Posterior vena cava (tissue), 2 donors: Measurements from ENCODE around the gene CPE. TPM values are rescaled to one million over a fixed set of nuclear protein-coding genes. Genes with fewer than 3 reads are reported as not detected.

Experiments
- DNase-seq: peaks from one replicate; pipeline ENCODE4 v3.0.0-alpha.2; 2020; ENCODE audit warnings: low spot score
- intact Hi-C, 2 donors: fragments of 100-400 bp; cut with DNase I; formaldehyde crosslinking; loops; one replicate each; pipeline versions ENCODE4 v1.14.1 to v1.14.2; 2022 to 2023
- total RNA-seq, 2 donors: library from RNA; stranded (reverse); fragmentation: NEBNext Ultra II Directional; extraction: Animal tissue kit (Norgen Biotek cat#: 25700); gene quantifications; one replicate each; pipeline ENCODE4 v1.2.1, GENCODE V29; 2021
- donor health status: DM: yes; HTN: yes; CAD: no.
- donor health status: DM: yes; HTN: yes; CAD: no.

CPE gene
- total RNA-seq, 2 donors from 2014 or later, result 334 to 383 TPM

DNA sequence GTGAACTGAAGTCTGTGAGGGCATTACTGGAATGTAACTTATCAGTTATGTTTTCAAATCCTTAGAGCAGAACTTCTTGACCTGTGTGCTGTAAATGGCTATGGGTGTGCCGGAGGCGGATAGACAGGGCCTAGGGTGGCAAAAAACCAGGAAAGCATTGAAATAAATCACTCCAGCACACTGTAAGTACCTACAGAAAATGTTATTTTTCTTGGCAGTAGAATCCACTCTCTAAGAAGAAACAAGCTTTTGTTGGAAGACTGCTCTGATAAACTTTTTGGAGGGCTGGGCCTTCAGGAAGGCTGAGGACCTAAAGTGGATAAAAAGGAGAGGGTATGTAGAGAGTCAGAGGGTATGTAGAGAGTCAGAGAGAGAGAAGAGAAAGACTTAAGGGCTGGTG is 14.9 kb downstream of the CPE start:
- intact Hi-C loops, result no loop called here
- DNase-seq, result no peak

DNA sequence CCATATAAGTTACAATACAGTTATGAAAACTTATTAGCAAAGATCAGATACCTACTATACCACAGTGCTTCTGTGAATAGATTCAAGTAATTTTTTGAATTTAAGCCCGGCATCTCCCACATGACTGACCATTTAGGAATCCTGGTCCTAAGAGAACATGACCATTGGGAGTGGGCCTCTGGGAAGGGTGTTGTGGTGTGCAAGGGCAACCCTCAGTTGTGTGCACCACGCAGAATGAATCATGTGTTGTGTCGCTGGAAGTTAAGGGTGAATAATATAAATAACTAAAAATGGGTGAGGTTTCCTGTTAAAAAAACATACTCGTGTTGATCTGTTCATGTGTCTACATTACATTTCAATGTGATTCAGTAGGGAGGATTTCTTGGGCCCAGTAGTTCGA is 15.5 kb downstream of the CPE start:
- intact Hi-C loops, result no loop called here
- no peak for DNase-seq

DNA sequence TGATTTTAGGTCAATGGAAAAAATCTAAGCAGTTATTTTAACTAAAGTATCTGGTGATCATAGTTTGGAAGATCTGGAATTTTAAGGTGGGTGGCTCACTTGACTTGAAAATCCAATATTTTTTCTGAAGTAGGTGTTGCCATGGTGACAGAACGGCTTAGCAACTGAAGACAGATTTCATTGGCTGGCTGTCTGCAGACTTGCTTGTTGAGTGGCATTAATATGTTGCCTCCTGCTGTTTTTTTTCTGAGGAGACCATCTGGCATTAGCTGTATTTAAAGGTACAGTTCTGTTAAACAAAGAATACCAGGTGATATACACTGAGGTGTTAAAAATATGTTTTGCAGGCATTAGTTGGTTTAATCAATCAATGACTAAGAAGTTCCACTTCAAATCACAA is 19.8 kb downstream of the CPE start:
- intact Hi-C loops, result no loop called here
- DNase-seq, result no peak

DNA sequence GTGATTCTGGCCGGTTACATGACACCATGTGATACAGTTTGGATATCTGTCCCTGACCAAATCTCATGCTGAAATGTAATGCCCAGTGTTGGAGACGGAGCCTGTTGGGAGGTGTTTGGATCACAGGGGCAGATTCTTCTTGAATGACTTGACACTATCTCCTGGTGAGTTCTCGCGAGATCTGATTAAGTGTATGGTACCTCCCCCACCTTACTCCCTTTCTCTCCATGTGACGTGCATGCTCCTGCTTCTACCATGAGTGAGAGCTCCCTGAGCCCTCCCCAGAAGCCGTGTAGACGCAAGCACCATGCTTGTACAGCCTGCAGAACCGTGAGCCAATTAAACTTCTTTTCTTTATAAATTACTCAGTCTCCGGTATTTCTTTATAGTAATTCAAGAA is 23.6 kb downstream of the CPE start:
- DNase-seq, result no peak
- intact Hi-C loops, result no loop called here

DNA sequence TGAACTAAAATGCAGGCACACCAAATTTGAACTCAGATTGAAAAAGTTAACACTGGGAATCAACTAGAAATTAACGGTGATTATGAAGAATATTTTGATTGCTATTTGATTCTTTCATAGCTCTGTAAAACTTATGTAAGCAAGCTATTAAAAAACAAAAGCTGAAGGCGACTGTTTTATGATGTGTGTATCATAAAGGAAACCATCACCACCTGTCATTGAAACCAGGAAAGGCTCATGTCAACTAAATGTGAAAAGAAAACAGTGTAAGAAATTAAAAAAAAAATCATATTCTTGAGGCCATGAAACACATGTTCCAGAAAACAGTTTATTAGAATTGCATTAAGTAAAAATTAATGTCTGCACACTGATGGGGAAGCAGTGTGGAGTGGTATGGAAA is 24.2 kb downstream of the CPE start:
- intact Hi-C loops, result no loop called here
- no peak for DNase-seq

DNA sequence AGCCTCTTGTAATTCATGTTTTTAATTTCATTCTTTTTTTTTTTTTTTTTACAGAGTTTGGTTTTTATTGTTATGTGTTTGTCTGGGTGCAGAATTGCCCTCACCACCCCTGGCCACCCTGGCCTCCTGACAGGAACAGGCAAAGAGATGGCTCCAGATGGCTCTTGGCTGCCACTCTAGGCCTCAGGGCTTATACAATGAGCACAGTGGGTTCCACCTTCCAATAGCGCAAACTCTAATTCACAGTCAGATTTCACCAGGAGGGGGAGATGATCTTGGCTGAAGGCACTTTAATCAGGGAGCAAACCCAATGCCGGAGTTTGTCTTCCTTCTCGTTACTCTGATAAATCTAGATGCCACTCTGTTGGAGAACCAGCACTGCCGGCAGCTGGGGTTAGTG is 24.8 kb downstream of the CPE start:
- intact Hi-C loops, result no loop called here
- no peak for DNase-seq

DNA sequence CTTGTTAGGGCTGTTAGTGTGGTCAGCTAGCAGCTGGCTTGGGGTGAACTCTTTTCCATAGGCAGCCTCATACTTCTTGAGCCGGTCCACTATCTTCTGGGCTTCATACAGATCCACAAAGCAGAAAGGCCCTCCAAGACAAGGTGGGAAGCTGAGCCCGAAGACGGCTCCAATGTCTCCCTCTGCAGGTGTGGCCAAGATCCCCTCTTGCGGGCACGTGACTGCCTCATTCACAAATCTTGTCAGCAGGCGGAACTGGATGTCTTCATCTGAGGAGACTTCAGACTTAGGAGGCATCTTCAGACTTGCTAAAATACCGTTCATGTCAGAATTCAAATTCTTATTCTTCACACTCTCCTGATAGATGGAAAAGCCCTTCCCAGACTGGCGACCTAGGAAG is 25.3 kb downstream of the CPE start:
- intact Hi-C loops, result no loop called here
- no peak for DNase-seq

DNA sequence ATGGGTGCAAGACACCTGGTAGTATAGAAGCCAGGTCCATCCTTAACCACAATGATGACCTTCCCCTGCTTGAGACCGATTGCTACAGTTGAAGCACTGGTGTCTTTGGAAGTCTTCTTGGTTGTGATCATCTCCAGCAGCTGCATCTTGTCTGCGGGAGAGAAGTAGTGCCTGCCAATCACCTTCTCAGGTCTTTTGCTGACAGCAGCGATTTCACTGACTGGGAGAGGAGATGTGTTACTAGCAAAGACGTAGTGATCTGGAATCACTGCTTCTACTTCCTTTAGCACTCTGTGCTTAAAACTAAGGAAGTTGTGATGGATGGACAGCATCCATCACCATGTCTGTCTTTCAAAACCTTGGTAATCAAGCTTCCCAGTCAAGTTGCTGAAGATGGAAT is 25.9 kb downstream of the CPE start:
- intact Hi-C loops, result no loop called here

DNA sequence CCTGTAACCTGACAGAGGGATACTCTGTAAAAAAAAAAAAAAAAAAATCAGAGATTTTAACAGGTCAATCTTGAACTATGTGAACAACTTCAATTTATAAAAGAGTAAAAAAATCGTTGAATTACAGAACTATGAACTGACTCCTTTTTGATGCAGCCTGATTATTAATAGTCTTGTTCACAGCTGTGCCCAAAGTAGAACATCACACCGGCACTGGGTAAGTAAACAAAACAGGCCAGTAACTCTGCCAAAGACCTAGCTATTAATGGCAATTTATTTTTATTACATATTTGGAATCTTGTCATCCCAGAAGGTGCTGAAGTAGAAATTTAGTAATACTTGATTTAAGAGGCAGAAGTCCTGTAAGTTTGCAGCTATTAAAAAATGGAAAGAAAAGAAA is 31.4 kb downstream of the CPE start:
- intact Hi-C loops, result no loop called here
- no peak for DNase-seq

More for the DNA sequence above, 25.9 kb downstream of the CPE start:
- no peak for DNase-seq

DNA sequence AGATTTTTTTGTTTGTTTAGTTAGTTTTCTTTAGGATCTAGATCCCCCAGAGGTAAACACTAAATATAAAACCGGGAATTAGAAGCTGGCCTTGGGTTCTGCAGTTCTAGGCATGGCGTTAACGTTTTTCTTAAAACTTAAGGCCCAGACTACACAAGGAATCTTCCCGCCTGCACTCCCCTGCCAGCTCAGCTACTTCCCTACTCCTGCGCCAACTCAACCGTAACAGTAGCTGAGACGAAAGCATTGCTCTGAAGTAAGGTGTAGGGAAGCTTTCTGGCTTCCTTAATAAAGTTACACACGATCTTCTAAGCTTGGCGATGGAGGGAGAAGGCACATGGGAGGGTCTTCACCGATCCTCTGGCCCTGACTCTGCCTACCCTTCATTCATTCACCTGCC is 37.1 kb downstream of the CPE start:
- intact Hi-C loops, result no loop called here

DNA sequence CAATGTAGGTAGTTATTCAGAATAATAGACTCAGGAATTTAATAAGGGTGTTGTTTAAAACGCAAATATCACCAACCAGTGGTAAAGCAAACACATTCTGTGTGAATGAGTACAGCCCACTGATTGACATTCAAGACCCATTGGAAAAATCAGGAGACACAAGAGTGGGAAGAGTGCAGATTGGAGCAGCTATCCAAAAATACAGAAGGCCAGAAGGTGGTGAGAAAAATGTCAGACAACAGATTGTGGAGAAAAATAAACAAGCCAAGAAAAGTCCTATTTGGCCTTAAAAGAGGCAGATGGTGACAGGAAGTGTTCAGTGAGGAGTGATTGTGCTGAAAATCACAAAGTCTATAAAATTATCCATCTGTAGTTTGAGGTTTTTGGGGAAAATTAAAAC is 39.3 kb downstream of the CPE start:
- intact Hi-C loops, result no loop called here
- no peak for DNase-seq

More for the DNA sequence above, 37.1 kb downstream of the CPE start:
- DNase-seq, result no peak

DNA sequence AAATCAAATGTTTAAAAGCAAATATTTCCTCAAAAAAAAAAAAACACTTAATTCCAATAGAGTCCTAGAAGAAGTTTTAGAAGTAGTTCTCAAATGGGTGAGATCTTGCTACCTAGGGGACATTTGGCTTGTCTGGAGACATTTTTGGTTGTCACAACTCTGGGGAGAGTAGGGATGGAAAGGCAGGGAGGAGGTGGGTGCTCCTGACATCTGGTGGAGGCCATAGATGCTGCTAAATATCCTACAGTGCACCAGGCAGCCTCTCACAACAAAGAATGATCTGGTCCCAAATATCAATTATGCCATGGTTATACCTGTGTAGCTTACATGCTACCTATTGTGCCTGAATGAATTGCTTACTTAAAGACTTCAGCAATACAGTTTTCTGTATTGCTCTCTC is 46.8 kb downstream of the CPE start:
- no peak for DNase-seq
- intact Hi-C loops, result no loop called here

DNA sequence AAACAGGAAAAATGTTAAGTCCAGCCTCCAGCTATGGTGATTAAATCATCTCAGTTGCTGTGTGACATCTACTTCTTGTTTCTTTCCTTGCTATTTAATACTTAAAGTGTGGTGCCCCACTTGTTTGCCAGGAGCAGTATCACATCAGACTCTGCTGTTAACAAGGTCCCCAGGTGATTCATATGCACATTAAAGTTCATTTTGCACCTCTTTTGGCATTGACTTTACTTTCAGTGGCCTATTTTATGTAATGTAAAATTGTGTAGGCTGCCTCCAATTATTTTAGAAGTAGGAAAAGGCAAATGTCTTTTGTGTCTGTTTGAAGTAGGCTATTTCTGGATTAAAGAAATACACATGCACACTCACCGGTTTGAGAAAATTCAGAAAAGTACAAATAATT is 47.5 kb downstream of the CPE start:
- intact Hi-C loops, result no loop called here
- no peak for DNase-seq

DNA sequence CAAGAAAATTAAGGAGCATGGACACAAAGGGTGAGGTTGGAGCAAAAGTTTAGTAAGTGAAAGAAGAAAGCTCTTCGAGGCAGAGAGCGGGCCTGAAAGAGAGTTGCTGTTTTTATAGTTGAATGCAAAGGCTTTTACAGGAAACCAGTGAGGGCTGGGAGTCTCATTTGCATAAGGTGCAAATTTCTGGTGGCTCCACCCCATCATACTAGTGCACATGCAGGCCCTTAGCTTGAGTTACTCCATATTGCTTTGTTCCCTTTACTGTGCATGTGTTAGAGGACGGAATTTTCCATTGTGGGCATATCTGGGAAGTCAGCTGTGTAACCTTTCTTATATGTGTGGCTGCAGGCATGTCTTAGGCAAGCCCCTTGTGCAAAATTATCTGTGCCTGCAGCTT is 48.0 kb downstream of the CPE start:
- intact Hi-C loops, result no loop called here

DNA sequence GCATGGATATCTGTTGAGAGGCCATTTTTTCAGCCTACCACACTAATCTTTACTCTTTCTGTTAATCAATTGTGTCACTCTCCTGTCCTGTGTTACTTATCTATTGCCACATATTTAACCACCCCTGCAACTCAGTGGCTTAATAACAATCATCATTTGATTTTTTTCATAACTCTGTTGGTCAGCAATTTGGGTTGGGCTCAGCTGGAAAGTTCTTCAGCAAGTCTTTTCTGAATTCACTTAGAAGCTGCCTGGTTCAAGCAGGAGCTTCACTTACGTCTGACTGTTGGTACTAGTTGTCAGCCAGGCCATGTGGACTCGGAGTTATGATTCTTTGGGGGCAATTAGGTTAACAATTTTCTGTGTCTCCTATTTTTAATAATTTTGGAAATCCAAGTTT is 50.1 kb downstream of the CPE start:
- intact Hi-C loops, result no loop called here
- DNase-seq, result no peak

More for the DNA sequence above, 48.0 kb downstream of the CPE start:
- no peak for DNase-seq

DNA sequence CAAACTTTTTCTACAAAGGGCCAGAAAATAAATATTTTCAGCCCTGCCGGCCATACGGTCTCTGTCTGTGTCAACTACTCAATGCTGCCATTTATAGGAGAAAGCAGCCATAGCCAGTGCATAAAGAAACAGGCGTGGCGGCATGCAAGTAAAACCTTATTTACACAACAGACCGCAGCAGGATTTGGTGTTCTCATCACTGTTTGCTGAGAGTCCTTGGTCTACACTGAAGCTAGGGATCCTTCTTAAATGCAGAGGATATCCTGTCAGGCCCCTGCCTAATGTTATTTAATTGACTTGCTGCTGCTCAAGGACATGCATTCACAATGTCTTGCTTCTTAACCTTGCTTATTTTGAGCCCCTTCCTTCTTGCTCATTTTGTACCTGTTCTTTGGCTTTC is 54.7 kb downstream of the CPE start:
- intact Hi-C loops, result no loop called here
- no peak for DNase-seq

DNA sequence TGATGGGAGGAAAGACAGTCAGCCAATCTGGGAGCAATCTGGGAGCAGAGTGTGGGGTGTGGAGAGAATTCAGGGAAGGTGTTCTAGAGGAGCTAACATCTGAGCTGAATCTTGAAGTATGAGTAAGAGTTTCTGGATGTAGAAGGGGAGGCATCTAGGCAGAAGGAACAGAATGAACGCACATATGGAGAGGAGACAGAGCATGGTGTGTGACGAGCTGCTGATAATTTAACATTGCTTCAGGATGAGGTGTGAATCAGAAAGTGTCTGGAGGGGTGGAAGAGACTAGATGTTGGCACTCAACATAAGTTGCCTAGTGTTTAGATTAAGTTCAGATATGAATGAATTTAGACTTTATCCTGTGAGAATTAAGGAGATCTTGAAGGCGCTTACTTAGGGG is 58.9 kb downstream of the CPE start:
- intact Hi-C loops, result no loop called here

DNA sequence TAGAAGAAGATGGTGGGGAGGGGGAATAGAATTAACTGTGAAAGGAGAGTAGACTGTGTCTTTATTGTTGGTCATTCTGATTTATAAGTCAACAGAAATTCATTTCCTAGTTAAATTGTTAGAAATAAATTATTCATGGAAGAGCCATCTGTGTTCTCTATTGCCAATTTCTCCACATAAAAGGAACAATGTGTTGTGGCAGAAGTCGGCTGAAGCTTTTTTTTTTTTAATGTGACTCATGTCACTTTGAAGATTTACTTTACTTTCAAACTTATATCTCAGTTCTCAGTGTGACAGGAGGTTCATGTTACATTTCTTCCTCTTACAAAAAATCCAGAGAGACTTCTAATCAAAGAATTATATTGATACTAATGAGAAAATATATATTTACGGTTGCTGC is 60.5 kb downstream of the CPE start:
- no peak for DNase-seq
- intact Hi-C loops, result no loop called here

More for the DNA sequence above, 58.9 kb downstream of the CPE start:
- DNase-seq, result no peak

DNA sequence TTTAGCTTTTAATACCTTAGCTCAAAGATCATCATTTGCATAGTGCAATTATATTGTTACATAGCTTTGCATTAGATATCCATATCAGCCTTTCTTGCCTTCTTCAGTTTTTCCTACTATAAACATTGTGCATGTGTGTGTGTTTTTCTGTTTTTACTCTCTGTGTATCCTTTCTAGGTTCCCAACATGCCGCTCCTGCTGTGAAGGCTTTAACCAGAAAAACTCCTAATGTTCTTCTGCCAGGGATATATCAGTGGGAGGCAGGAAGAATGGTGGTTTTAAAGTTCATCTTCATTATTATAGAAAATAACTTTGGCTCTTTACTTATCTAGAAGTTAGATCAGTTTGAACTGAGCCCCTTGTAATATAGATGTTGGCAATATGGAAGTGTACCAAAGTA is 61.2 kb downstream of the CPE start:
- no peak for DNase-seq
- intact Hi-C loops, result no loop called here

DNA sequence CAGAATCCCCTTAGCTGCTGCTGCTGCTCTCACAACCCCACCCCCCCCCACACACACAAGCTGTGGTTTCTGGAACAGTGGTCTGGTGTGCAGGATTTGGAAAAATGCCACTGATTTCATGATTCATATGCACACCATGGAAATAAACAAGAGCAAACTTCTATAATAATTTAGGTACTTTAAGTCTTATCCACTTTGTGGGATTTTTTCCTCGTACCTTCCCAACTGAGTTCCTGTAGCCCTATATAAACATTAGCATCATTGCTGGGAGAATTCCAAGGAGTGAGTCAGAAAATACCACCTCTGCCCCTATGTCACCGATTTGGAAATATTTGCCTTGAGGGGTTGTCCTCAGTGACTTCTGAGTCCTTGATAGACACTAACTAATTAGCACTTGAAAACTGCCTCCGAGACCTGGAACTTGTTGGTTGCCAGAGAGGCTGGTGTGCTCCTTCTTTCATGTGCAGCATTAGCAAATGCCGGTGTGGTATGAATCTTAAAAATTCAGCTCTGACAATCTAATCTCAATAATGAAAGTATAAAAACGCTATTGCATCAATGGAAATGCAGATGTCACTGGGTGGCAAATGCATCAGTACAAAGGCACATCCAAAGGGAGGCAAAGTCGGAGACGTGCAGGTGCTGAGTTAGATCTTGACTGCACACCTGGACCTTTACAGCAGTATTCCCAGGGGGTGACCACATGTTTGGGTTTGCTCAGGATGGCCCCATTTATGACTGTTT is 61.8 kb downstream of the CPE start:
- intact Hi-C loops, result no loop called here
- DNase-seq, result no peak

DNA sequence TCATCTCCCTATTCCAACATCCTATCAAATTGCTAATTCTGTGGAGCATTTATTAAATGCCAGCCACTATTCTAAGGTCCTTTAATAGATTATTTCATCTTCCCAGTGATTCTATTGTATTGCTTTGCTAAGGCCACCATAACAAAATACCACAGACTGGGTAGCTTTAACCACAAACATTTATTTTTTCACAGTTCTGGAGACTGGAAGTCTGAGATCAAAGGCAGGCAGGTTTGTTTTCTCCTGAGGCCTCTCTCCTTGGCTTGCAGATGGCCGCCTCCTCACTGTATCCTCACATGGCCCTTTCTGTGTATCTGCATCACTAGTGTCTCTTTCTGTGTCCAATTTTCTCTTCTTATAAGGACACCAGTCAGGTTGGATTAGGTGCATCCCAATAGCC is 64.5 kb downstream of the CPE start:
- no peak for DNase-seq
- intact Hi-C loops, result no loop called here

DNA sequence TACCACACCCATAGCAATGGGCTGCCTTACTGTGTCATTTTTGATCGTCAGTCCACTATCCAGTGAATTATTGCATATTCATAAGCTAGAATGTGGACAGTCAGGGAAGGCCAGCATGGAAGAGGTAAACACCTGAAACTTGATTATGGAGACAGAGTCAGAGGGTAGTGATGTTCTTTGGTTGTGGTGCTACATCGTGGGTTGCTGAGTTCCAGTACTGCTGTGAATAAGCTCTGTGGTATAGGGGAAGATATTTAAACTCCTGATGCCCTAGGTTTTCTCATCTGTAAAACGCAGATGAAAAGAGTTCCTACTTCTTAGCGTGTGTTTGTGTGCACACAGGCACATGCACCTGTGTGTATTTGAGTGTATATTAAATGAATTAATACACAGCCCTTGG is 69.9 kb downstream of the CPE start:
- no peak for DNase-seq
- intact Hi-C loops, result no loop called here
